ENCODE measurements around the gene AGPAT4.
"Not testable (repeated sequence)": the region's sequence is repeated elsewhere in the genome, so short reads cannot be mapped to it uniquely, and the experiment has no call there.

The AGPAT4 gene

GRCh38 chr6:161125591-161125990, 148.3 kb downstream of the AGPAT4 start:
- TF ChIP-seq, protein P1, sequence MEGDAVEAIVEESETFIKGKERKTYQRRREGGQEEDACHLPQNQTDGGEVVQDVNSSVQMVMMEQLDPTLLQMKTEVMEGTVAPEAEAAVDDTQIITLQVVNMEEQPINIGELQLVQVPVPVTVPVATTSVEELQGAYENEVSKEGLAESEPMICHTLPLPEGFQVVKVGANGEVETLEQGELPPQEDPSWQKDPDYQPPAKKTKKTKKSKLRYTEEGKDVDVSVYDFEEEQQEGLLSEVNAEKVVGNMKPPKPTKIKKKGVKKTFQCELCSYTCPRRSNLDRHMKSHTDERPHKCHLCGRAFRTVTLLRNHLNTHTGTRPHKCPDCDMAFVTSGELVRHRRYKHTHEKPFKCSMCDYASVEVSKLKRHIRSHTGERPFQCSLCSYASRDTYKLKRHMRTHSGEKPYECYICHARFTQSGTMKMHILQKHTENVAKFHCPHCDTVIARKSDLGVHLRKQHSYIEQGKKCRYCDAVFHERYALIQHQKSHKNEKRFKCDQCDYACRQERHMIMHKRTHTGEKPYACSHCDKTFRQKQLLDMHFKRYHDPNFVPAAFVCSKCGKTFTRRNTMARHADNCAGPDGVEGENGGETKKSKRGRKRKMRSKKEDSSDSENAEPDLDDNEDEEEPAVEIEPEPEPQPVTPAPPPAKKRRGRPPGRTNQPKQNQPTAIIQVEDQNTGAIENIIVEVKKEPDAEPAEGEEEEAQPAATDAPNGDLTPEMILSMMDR (IDR thresholded peaks at IDR 0.05; ENCODE audit: control insufficient read depth, extremely low read depth, insufficient read depth), result no peak
- no peak for DNase-seq (ENCODE audit: low read depth)

DNA sequence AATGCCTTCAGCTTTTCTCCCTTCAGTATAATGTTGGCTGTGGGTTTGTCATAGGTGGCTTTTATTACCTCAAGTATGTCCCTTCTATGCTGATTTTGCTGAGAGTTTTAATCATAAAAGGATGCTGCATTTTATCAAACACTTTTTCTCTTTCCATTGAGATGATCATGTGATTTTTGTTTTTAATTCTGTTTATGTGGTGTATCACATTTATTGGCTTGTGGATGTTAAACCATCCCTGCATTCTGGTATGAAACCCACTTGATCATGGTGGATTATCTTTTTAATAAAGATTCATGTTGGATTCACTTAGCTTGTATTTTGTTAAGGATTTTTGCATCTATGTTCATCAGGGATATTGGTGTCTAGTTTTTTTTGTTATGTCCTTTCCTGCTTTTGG, 150.5 kb downstream of the AGPAT4 start:
- H3K4me3 ChIP-seq (ENCODE audit: low read depth, low read length); DNase-seq (ENCODE audit: low read depth): not testable (repeated sequence)

More at GRCh38 chr6:161125591-161125990, 148.3 kb downstream of the AGPAT4 start:
- no peak overlapping the region for H3K4me3 ChIP-seq (ENCODE audit: low read depth, low read length)

- no peak for DNase-seq (ENCODE audit: low read depth)
- no peak overlapping the region for H3K4me3 ChIP-seq (ENCODE audit: low read depth, low read length)
- TF ChIP-seq, protein P1 (IDR thresholded peaks at IDR 0.05; ENCODE audit: control insufficient read depth, extremely low read depth, insufficient read depth), result no peak
These were observed 155.9 kb downstream of the AGPAT4 start for GRCh38 chr6:161117942-161118341.

- no peak overlapping the region for H3K4me3 ChIP-seq (ENCODE audit: low read depth, low read length)
- TF ChIP-seq, protein P1 (IDR thresholded peaks at IDR 0.05; ENCODE audit: control insufficient read depth, extremely low read depth, insufficient read depth), result no peak
- no peak for DNase-seq (ENCODE audit: low read depth)
These were observed 156.6 kb downstream of the AGPAT4 start for GRCh38 chr6:161117308-161117707.

- DNase-seq (ENCODE audit: low read depth), result no peak
These were observed 157.3 kb downstream of the AGPAT4 start for GRCh38 chr6:161116554-161116953.

GRCh38 chr6:161115468-161115867, 158.4 kb downstream of the AGPAT4 start:
- H3K4me3 ChIP-seq (ENCODE audit: low read depth, low read length), result no peak overlapping the region
- no peak for DNase-seq (ENCODE audit: low read depth)
- TF ChIP-seq, protein P1 (IDR thresholded peaks at IDR 0.05; ENCODE audit: control insufficient read depth, extremely low read depth, insufficient read depth), result no peak

More at GRCh38 chr6:161116554-161116953, 157.3 kb downstream of the AGPAT4 start:
- TF ChIP-seq, protein P1 (IDR thresholded peaks at IDR 0.05; ENCODE audit: control insufficient read depth, extremely low read depth, insufficient read depth), result no peak
- no peak overlapping the region for H3K4me3 ChIP-seq (ENCODE audit: low read depth, low read length)

DNA sequence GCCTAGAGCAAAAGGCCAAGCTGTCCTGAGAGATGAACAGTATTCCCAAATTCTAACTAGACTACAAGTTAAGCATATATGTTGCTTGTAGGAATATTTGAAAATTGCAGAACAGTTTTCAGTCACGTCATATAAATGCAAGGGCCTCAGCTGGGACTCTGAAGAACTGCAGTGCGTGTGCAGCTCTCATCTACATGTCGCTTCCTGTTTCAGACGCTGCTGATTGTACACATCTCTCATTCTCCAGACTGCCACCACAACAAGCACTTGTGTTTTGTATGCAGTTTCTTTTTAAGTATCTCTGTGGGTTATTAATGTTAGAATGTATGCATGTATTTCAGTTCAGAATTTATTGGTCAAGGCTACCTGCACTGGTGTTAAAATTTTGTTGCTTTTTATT, 162.6 kb downstream of the AGPAT4 start:
- H3K4me3 ChIP-seq (ENCODE audit: low read depth, low read length), result no peak overlapping the region
- TF ChIP-seq, protein P1 (IDR thresholded peaks at IDR 0.05; ENCODE audit: control insufficient read depth, extremely low read depth, insufficient read depth), result no peak
- no peak for DNase-seq (ENCODE audit: low read depth)
